Measurements from ENCODE around the gene GJA10.

DNA sequence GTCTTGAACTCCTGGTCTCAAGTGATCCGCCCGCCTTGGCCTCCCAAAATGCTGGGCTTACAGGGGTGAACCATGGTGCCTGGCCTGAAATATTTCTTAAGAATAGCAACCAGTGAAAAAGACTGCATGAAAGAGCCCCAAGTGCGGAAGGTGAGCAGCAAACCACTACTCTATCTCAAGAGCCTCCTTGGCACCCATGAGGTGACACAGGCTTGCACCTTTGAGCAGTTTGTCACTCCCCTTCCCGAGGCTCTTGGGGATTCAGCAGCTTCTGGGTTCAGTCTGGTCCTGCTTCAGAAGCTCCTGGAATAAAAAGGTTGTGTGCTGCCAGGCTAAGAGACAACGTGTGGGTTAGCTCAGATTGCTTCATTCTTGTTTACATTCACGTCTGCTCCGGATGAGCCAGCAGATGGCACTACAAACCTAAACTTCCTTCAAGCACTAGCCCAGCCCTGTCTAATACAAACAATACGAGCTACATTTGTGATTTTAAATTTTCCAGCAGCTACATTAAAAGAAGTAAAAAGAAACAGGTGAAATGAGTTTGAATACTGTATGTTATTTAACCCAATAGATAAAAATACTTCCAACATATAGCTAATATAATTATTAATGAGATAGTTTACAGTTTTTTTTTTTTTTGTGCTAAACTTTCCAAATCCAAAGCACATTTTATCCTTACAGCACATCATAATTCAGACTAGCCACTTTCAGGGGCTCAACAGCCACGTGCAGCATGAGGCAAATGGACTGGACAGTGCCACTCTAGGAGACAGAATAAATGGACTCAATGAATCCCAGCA lies 46.2 kb downstream of the GJA10 start:
- TF ChIP-seq POLR2A (IDR thresholded peaks at IDR 0.05) (no peak), CTCF (IDR thresholded peaks at IDR 0.05) (peak; percentile 30 to 73 (median 68))
